Activated CD8-positive, alpha-beta T cell treated with anti-CD3 and anti-CD28 coated beads for 36 hours (primary cell): ENCODE measurements around the gene CDH13. TPM values are rescaled to one million over a fixed set of nuclear protein-coding genes. Genes with fewer than 3 reads are reported as not detected.

Source experiments
- ATAC-seq: fragments of 200-7000 bp; cut with Tn5 transposase; one replicate; pipeline ENCODE4 v1.10.0; 2021; ENCODE audit warnings: mild to moderate bottlenecking, moderate library complexity
- CTCF ChIA-PET: fragments of 350-600 bp; sonication (Branson Sonifier 250); formaldehyde crosslinking; loops from one replicate; lab custom pipeline; 2021; ENCODE audit warnings: antibody characterized with exemption; lab: Charles Lee
- POLR2A ChIA-PET: fragments of 350-600 bp; sonication (Branson Sonifier 250); formaldehyde crosslinking; loops from one replicate; lab custom pipeline; 2021; ENCODE audit warnings: antibody characterized with exemption; lab: Charles Lee
- DNase-seq: peaks from one replicate; pipeline ENCODE4 v3.0.0-alpha.2; 2020
- H3K27ac Mint-ChIP-seq: one replicate; pipeline ENCODE4 v1.8.0; 2021; ENCODE audit warnings: mild to moderate bottlenecking, mixed read lengths
- H3K27me3 Mint-ChIP-seq: one replicate; pipeline ENCODE4 v1.8.0; 2021; ENCODE audit warnings: mixed read lengths
- H3K36me3 Mint-ChIP-seq: one replicate; pipeline ENCODE4 v1.8.0; 2021; ENCODE audit warnings: low read depth, mixed read lengths
- H3K4me1 Mint-ChIP-seq: one replicate; pipeline ENCODE4 v1.8.0; 2021; ENCODE audit warnings: low read depth, mixed read lengths
- H3K4me3 Mint-ChIP-seq: one replicate; pipeline ENCODE4 v1.8.0; 2021; ENCODE audit warnings: mild to moderate bottlenecking, moderate library complexity, mixed read lengths
- H3K9me3 Mint-ChIP-seq: one replicate; pipeline ENCODE4 v1.8.0; 2021; ENCODE audit warnings: mixed read lengths
- CTCF ChIP-seq: fragments of 200-600 bp; IDR thresholded peaks from one replicate; pipeline ENCODE4 v1.8.0; 2022; ENCODE audit warnings: antibody characterized with exemption, mild to moderate bottlenecking
- intact Hi-C: fragments of 100-400 bp; cut with micrococcal nuclease; formaldehyde crosslinking; loops from one replicate; pipeline ENCODE4 v1.10.0; 2022
- total RNA-seq, 2 experiments: library from RNA; stranded (reverse); gene quantifications; one replicate each; pipeline ENCODE4 v1.2.3, GENCODE V29; 2021

CDH13 gene
- total RNA-seq, 2 experiments from 2014 or later: not detected

- peak; percentile 2 for DNase-seq
- TF ChIP-seq CTCF: no peak
Observed at GRCh38 chr16:83533193-83533592, 906.4 kb downstream of the CDH13 start.

GRCh38 chr16:83538707-83539106 lies 911.9 kb downstream of the CDH13 start:
- TF ChIP-seq CTCF: no peak
- Mint-ChIP-seq H3K4me1 (no peaks in the 10 kb centered on the region), H3K27ac (no peak overlapping the region), H3K4me3 (no peak overlapping the region), H3K36me3 (no peaks in the 10 kb centered on the region), H3K27me3 (no peaks in the 10 kb centered on the region), H3K9me3 (peaks cover under 1% of the 10 kb centered on the region)
- intact Hi-C loops: no loop called here
- POLR2A ChIA-PET: no interaction called here
- CTCF ChIA-PET: no interaction called here
- DNase-seq (no peak), ATAC-seq (no peak)

More at GRCh38 chr16:83533193-83533592, 906.4 kb downstream of the CDH13 start:
- ChIA-PET POLR2A (no interaction called here), CTCF (no interaction called here)
- Mint-ChIP-seq H3K9me3 (peaks cover 2% of the 10 kb centered on the region), H3K36me3 (no peaks in the 10 kb centered on the region), H3K4me1 (no peaks in the 10 kb centered on the region), H3K27me3 (no peaks in the 10 kb centered on the region), H3K4me3 (no peak overlapping the region), H3K27ac (no peak overlapping the region)
- ATAC-seq: no peak
- intact Hi-C loops: no loop called here

- DNase-seq (no peak), ATAC-seq (no peak)
- no peaks in the 10 kb centered on the region for H3K36me3 Mint-ChIP-seq
- no peak overlapping the region for H3K27ac Mint-ChIP-seq
- H3K4me1 Mint-ChIP-seq: no peaks in the 10 kb centered on the region
- H3K4me3 Mint-ChIP-seq: no peak overlapping the region
- ChIA-PET POLR2A (no interaction called here), CTCF (no interaction called here)
- intact Hi-C loops: no loop called here
- H3K9me3 Mint-ChIP-seq: peaks cover 1% of the 10 kb centered on the region
- no peaks in the 10 kb centered on the region for H3K27me3 Mint-ChIP-seq
- no peak for TF ChIP-seq CTCF
Observed at GRCh38 chr16:83539736-83540490, 913.1 kb downstream of the CDH13 start.

GRCh38 chr16:83541231-83541630 lies 914.5 kb downstream of the CDH13 start:
- Mint-ChIP-seq H3K36me3 (no peaks in the 10 kb centered on the region), H3K27ac (no peak overlapping the region), H3K4me3 (no peak overlapping the region), H3K4me1 (no peaks in the 10 kb centered on the region), H3K9me3 (peaks cover 1% of the 10 kb centered on the region), H3K27me3 (no peaks in the 10 kb centered on the region)
- no peak for DNase-seq
- ATAC-seq: no peak
- ChIA-PET CTCF (no interaction called here), POLR2A (no interaction called here)
- no peak for TF ChIP-seq CTCF
- intact Hi-C loops: no loop called here

- H3K9me3 Mint-ChIP-seq: peaks cover 1% of the 10 kb centered on the region
Observed at GRCh38 chr16:83542491-83542890, 915.7 kb downstream of the CDH13 start.

More at GRCh38 chr16:83542491-83542890, 915.7 kb downstream of the CDH13 start:
- Mint-ChIP-seq H3K36me3 (no peaks in the 10 kb centered on the region), H3K27me3 (no peaks in the 10 kb centered on the region), H3K4me1 (no peaks in the 10 kb centered on the region), H3K27ac (no peak overlapping the region), H3K4me3 (no peak overlapping the region)
- CTCF ChIA-PET: no interaction called here
- no peak for TF ChIP-seq CTCF
- ATAC-seq (no peak), DNase-seq (no peak)
- POLR2A ChIA-PET: no interaction called here
- intact Hi-C loops: no loop called here
